CD4-positive, alpha-beta T cell treated with Interleukin-17A for 4 hours (primary cell): ENCODE data around the gene AP1M2.
"Not testable (repeated sequence)": the region's sequence is repeated elsewhere in the genome, so short reads cannot be mapped to it uniquely, and the experiment has no call there.

Experiments used
- DNase-seq: peaks from one replicate; pipeline ENCODE4 v3.0.0-alpha.2; 2020; ENCODE audit warnings: mixed read lengths

The AP1M2 gene

GRCh38 chr19:10600149-10600548 lies 13.0 kb upstream of the AP1M2 start:
- DNase-seq: no peak

DNA sequence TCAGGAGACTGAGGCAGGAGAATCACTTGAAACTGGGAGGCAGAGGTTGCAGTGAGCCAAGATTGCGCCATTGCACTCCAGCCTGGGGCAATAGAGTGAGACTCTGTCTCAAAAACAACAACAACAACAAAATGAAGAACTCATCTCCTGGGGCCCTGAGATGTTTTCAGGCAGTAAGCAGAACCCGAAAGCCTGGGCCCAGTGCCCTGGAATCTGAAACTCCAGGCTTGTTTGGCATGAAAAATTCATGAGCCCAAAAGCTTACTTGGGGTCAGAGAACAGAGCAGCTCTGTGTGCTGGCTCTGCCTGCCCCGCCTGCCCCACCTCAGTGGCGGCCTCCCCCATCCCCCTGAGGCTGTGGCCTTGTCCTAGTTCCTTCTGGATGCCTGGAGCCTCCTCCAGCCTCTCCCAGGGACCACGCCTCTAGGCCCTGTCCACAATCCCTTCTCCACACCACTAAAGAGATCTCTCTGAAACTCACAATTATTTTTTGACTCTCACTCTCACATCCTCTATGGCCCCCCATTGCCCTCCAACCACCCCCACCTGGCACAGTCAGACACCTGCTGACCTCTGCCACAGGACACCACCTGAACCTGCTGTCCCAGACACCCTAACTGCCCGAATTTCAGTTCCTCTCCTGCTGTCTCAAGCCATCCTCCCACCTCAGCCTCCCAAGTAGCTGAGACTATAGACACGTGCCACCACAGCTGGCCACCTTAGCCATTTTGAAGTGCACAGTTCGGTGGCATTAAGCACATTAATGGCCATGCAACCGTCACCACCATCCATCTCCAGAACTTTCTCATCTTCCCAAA lies 6.9 kb upstream of the AP1M2 start:
- no peak for DNase-seq

GRCh38 chr19:10593148-10593547 lies 6.0 kb upstream of the AP1M2 start:
- no peak for DNase-seq

DNA sequence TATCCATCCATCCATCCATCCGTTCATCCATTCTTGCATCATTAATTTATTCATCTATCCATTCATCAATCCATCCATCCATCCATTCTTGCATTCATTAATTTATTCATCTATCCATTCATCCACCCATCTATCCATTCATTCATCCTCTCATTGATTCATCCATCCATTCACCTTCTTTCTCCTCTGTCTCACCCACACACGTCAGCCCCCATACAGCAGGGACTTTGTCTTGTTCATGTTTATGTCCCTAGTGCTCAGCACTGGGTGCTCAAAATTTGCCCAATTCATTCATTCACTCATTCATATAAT lies 683 bp upstream of the AP1M2 start:
- DNase-seq: no peak

DNA sequence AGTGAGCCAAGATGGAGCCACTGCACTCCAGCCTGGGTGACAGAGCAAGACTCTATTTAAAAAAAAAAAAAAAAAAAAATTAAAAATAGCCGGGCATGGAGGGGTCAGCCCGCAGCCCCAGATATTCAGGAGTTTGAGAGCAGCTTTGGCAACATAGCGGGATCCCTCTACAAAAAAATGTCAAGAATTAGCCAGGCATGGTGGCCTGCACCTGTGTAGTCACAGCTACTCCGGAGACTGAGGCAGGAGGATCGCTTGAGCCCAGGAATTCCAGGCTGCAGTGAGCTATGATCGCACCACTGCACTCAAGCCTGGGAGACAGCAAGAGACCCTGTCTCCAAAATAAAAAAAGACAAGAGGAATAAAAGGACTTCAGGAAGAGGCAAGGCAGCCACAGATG lies 716 bp downstream of the AP1M2 start:
- no peak for DNase-seq

- no peak for DNase-seq
Observed at GRCh38 chr19:10583036-10583776, 3.9 kb downstream of the AP1M2 start.

DNA sequence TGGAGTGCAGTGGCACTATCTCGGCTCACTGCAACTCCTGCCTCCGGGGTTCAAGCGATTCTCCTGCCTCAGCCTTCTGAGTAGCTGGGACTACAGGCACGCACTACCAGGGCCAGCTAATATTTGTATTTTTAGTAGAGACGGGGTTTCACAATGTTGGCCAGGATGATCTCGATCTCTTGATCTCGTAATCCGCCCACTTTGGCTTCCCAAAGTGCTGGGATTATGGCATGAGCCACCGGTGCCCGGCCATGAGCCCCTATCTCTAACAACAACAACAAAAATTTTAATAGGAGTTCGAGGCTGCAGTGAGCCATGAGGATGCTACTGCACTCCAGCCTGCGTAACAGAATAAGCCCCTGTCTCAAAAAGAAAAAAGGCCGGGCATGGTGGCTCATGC lies 5.0 kb downstream of the AP1M2 start:
- no peak for DNase-seq

DNA sequence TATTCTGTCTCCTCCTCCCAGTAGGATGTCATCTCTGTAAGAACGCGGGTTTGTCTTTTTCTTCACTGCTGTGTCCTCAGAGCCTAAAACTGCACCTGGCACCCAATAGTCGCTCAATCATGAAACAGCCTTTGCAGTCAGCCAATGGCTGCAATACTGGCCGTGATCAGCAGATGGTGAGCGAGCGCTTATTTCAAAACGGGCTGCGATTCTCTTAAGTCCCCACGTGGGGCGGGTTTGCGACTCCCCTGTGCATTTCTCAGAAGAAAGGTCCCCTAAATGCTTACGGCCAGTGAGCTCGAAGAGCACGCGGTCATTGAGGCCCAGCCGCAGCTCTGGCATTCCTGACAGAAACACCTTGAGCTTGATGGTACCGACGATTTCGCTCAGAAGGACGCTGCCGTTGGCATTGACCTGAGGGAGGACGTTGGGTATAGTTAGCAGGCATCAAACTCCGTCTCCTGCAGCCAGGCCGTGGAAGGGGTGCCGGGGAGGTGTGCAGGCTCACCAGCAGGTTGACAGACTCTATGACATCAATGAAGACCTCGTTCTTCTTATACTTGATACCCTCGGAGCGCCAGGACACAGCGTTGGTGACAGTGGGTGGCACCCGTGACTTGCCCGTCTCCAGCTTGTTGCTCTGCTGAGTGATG lies 6.0 kb downstream of the AP1M2 start:
- peak; percentile 92 for DNase-seq

DNA sequence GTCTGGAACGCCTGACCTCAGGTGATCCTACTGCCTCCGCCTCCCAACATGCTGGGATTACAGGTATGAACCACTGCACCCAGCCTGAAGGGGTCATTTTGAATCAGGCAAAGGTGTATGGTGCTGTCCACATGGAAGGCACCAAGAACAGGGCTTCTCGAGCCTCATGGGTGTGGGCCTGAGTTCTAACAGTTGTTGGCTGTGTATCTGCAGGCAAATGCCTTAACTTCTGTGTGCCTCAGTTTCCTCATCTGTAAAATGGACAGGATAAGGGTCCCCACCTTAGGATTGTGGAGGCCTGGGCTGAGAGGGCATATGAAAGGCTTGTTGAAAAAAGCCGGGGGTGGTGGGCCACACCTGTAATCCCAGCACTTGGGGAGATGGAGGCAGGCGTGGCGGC lies 9.2 kb downstream of the AP1M2 start:
- no peak for DNase-seq

GRCh38 chr19:10575011-10575716 lies 11.9 kb downstream of the AP1M2 start:
- DNase-seq: no peak

DNA sequence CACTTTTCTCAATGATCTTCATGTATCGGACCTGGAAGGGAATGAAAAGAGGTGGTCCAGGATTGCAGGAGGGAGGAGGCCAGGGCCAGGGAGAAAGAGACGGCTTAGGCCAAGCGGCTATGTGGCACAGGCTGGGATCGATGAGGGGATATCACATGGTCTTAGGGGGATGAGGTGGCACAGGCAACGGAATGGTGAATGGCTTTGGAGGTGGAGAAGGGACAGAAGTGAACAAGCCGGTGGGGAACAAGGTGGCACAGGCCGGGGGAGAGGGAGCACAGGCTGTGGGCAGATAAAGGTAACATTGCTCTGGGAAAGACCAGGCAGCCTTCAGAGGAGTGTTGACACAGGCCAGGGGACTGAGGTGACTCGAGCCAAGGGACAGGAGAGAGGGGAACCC lies 12.7 kb downstream of the AP1M2 start:
- DNase-seq: no peak

DNA sequence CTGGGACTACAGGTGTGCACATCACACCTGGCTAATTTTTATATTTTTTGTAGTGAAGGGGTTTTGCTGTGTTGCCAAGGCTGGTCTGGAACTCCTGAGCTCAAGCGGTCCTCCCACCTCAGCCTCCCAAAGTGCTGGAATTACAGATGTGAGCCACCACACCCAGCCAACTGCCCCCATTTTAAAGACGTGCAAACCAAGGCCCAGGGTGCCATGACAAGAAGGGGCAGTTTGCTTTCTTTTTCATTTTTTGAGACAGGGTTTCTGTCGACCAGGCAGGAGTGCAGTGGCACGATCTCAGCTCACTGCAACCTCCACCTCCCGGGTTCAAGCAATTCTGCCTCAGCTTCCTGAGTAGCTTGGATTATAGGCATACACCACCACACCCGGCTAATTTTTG lies 13.3 kb downstream of the AP1M2 start:
- not testable (repeated sequence) for DNase-seq

DNA sequence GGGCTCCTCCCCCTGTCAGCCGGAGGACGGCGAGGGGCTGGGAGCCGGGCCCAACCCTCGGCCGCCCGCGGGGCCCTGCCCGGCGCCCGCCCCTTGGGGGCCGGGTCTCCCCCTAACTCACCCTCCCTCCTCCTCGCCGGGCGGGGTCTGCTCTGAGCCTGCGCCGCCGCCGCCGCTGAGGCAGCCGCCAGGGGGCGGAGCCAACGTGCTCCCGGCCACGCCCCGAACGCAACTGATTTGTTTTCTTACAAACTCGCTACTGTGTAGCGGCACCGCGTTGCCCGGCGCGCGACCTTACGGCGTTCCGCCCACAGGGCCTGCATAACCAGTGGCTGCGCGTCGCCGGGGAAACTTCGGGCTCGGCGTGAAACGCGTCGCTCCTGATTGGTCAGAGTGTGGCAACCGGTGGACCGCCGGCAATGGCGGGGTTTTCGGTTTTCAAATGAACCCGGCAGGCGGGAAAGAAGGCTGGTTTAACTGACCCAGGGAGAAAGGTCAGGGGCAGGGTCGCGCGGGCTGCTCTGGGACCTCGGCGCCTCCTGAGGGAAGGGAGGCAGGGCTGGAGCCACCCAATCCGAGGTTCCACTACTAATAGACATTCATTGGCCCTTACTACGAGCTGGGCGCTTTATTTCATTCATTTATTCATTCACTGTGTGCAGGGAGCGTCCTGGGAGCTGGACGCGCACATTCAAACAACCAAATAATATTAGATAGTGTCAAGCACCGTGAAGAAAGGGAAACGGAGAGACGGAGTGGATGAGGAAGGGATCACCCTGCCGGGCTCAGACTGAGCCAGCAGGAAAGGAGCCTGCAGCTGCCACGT lies 18.1 kb downstream of the AP1M2 start, which contains the start of gene CDKN2D:
TSS of gene CDKN2D (minus strand) at position 154 of the 826 bp plus-strand sequence. CDS start 326 bp downstream, outside the sequence.
- peak; percentile 100 for DNase-seq

DNA sequence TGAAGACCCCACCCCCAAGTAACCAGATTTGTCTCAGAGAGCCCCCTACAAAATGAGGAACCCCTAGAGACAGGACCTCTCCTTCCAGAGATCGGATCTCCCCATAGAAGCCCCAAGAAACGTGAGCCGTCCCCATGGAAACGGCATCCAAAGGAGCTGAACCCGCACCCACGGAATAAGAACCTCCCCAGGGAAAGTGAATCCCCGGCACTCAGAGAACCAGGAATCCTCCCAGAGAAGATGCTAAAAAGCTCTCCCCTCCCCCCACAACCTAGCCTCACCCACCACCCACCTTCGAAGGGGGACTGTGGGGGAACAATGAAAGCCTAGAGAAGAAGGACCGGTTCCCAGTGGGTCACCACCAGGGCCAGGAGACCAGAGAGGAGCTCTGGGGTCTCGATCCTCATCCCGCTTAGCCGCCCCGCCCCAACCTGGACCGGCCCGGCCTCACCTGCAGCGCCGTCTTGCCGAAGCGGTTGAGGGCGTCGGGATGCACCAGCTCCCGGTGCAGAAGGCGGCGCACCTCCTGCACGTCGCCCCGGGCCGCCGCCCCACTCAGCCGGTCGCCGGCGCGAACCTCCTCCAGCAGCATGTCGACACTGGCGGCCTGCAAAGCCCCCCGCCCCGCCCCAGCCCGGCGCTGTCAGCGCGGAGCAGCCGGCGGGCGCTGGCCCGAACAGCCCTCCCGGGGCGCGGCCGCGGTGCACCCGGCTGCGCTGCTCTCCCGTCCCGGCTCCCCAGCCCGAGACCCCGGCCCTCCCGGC lies 18.9 kb downstream of the AP1M2 start:
- peak; percentile 73 for DNase-seq

DNA sequence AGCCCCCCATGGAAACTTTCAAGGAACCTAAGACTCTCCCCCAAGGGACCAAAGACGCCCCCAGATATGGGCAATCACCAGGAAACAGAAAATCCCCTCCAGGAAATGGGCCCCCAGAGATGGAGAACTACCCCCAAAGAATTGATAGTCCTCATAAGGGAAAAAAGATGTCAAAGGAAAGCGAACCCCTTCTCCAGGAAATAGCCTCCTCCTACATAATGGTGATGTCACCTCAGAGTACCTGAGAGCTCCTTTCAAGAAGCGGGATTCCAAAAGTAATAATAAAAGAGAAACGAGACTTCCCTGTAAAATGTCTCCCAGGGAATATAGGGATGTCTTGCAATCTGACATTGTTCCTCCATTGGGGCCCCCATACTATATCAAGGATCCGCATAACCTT lies 19.5 kb downstream of the AP1M2 start:
- no peak for DNase-seq

DNA sequence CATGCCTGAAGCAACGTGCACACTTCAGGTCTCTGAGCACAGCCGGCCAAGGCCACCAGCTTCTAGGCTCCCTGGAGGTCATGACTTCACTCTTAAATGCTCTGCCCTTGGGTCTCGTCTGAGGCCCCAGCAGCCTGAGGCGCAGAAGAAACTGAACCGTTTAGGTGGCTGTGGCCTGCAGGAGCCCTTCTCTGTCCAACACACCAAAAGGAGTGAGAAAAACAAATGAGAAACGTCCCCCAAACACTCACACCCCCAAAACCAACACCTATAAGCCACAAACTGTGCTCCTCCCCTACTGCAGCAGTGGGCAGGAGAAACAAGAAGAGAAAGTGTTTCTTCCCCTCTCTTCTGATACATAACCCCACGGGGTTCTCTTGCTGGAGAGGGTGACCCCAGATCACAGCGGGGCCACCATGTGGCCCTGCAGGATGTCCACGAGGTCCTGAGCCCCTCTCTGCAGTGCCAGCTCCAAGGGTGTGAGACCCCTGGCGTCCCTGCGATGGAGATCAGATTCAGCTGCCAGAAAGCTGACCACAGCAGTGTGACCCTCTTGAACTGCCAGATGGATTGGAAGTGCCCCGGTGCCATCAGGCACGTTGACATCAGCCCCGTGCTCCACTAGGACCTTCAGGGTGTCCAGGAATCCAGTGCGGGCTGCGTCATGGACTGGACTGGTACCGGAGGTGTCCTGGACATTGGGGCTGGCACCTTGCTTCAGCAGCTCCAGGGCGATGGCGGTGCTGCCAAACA lies 20.3 kb downstream of the AP1M2 start:
- peak; percentile 34 for DNase-seq

GRCh38 chr19:10566408-10566657 lies 20.8 kb downstream of the AP1M2 start:
- DNase-seq: no peak

- peak; percentile 100 for DNase-seq
Observed at GRCh38 chr19:10565567-10566407, 21.3 kb downstream of the AP1M2 start, which contains the start of gene KRI1. KRI1 (minus strand) TSS chr19:10566010; CDS start chr19:10565999, 11 bp downstream.

- DNase-seq: peak; percentile 67
Observed at GRCh38 chr19:10565028-10565566, 22.0 kb downstream of the AP1M2 start.

DNA sequence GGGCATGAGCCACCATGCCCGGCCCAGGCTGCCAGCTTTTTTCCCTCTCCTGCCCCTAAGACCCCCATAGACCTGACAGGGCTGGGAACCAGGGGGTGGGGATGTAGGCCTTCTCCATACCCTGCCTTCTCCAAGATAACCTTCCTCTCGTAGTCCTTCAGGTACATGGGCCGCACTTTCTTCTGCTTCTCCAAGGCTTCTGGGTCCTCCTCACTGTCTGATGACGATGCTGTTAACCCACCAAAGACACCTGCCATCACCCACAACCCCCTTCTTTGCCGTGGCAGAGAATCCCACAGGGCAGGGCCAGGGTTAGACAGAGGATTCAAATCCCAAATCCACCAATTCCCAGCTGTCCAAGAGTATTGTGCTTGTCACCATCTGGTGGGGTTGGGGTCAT lies 24.5 kb downstream of the AP1M2 start:
- DNase-seq: no peak
